HepG2 (cell line): ENCODE results near the gene CLEC16A. TPM values are rescaled to one million over a fixed set of nuclear protein-coding genes. Genes with fewer than 3 reads are reported as not detected.

Experiments used
- ATAC-seq: fragments of 200-7000 bp; cut with Tn5 transposase; 3 replicates; pipeline ENCODE4 v1.9.1; 2020; ENCODE audit warnings: mild to moderate bottlenecking, moderate library complexity
- BruUV-seq: library from RNA; stranded (reverse); fragments of 400-500 nt; replicated peaks from 2 replicates; lab custom pipeline; 2021; lab: Mats Ljungman, UMichigan
- CTCF ChIA-PET: fragments of 300-600 bp; formaldehyde crosslinking; extraction: SDS; loops from one replicate; lab custom pipeline; 2021; ENCODE audit warnings: low total read pairs, inconsistent platforms, low intra/inter-chr PET ratio; lab: Yijun Ruan, JAX
- POLR2A ChIA-PET: fragments of 350-600 bp; sonication (Branson Sonifier 250); formaldehyde crosslinking; loops from one replicate; lab custom pipeline; 2020; ENCODE audit warnings: antibody characterized with exemption, inconsistent platforms; lab: Yijun Ruan, JAX
- DNase-seq: peaks from one replicate; pipeline ENCODE4 v3.0.0-alpha.2; 2015; ENCODE audit warnings: low spot score
- FAIRE-seq: peaks from 3 replicates; lab custom pipeline; 2011; peaks lifted over from hg19 to GRCh38; lab: Jason Lieb, UNC
- H2AFZ ChIP-seq: one replicate; pipeline ENCODE4 v1.6.1; 2011; ENCODE audit warnings: low read length, inconsistent platforms
- H3K27ac ChIP-seq: fragments of 300-600 bp; 3 replicates; pipeline ENCODE4 v1.8.0; 2011; ENCODE audit warnings: mixed run types, mild to moderate bottlenecking, mixed read lengths, low read length, inconsistent platforms; ENCODE audit not compliant: insufficient read depth; ENCODE audit errors: extremely low read length
- H3K27me3 ChIP-seq, 2 experiments: fragments of 200-600 bp in 1 of 2; 2 replicates in 1 of 2; 3 replicates in 1 of 2; pipeline versions ENCODE4 v1.6.0 to v1.8.0; 2011; ENCODE audit warnings: low read length in 2 of 2, mild to moderate bottlenecking in 2 of 2, moderate library complexity in 2 of 2, inconsistent platforms in 1 of 2; ENCODE audit not compliant: insufficient read depth in 2 of 2, control insufficient read depth in 1 of 2
- H3K36me3 ChIP-seq, 2 experiments: fragments of 200-600 bp in 1 of 2; replicated peaks in 1 of 2; 2 replicates in 1 of 2; 3 replicates in 1 of 2; pipeline versions ENCODE4 v1.5.1 to v1.8.0; 2011; ENCODE audit warnings: low read length in 2 of 2, inconsistent platforms in 1 of 2; ENCODE audit not compliant: insufficient read depth in 2 of 2, control insufficient read depth in 1 of 2
- H3K4me1 ChIP-seq: 2 replicates; pipeline ENCODE4 v1.5.1; 2012; ENCODE audit warnings: low read length, inconsistent platforms; ENCODE audit not compliant: insufficient read depth
- H3K4me2 ChIP-seq: 2 replicates; pipeline ENCODE4 v1.6.0; 2011; ENCODE audit warnings: low read depth, low read length, inconsistent platforms
- H3K4me3 ChIP-seq, 3 experiments: fragments of 200-600 bp in 1 of 3; sonication (generic), shearing (Covaris generic) in 1 of 3; replicated peaks in 1 of 3; 2 replicates each; pipeline ENCODE4 v1.5.1; 2011 to 2016; ENCODE audit warnings: low read length in 3 of 3, inconsistent platforms in 2 of 3, low read depth in 2 of 3, mild to moderate bottlenecking in 2 of 3, control low read depth in 1 of 3, mixed read lengths in 1 of 3; ENCODE audit not compliant: insufficient read depth in 1 of 3
- H3K79me2 ChIP-seq: one replicate; pipeline ENCODE4 v1.6.1; 2011; ENCODE audit warnings: low read length, inconsistent platforms; ENCODE audit not compliant: insufficient read depth
- H3K9ac ChIP-seq: 2 replicates; pipeline ENCODE4 v1.6.0; 2011; ENCODE audit warnings: mild to moderate bottlenecking, low read depth, low read length, inconsistent platforms; ENCODE audit not compliant: insufficient read depth
- H3K9me3 ChIP-seq: 2 replicates; pipeline ENCODE4 v1.5.1; 2012; ENCODE audit warnings: mild to moderate bottlenecking, low read length
- H4K20me1 ChIP-seq: 2 replicates; pipeline ENCODE4 v1.6.0; 2011; ENCODE audit warnings: inconsistent platforms, mild to moderate bottlenecking, low read length, moderate library complexity; ENCODE audit not compliant: insufficient read depth
- CCDC6 ChIP-seq: sonication (generic); formaldehyde crosslinking; IDR thresholded peaks from 2 replicates; pipeline ENCODE4 v1.8.1; 2022; ENCODE audit warnings: mild to moderate bottlenecking, missing genetic modification reagents, moderate library complexity
- IKZF5 ChIP-seq: IDR thresholded peaks from 2 replicates; pipeline ENCODE4 v1.6.1; 2018; ENCODE audit warnings: missing genetic modification reagents, mild to moderate bottlenecking, missing compliant biosample characterization
- ZNF124 ChIP-seq: sonication (generic); formaldehyde crosslinking; IDR thresholded peaks from 2 replicates; pipeline ENCODE4 v1.4.0; 2020; ENCODE audit warnings: missing genetic modification reagents
- ZNF138 ChIP-seq: sonication (generic); formaldehyde crosslinking; IDR thresholded peaks from 2 replicates; pipeline ENCODE4 v1.5.0; 2020; ENCODE audit warnings: mild to moderate bottlenecking, low read depth, missing genetic modification reagents
- ZNF713 ChIP-seq: sonication (generic); formaldehyde crosslinking; IDR thresholded peaks from 2 replicates; pipeline ENCODE4 v1.4.0; 2020; ENCODE audit warnings: mild to moderate bottlenecking, missing genetic modification reagents
- ZNF770 ChIP-seq: sonication (generic); formaldehyde crosslinking; IDR thresholded peaks from 2 replicates; pipeline ENCODE4 v1.5.0; 2020; ENCODE audit warnings: mild to moderate bottlenecking, missing genetic modification reagents
- WGBS: methylation state at CpG from one replicate; pipeline ENCODE4 v1.1.6; 2017; ENCODE audit warnings: low lambda C conversion rate; 5-methylcytosine and 5-hydroxymethylcytosine counted together
- in situ Hi-C: cut with HindIII; loops from 2 replicates; pipeline ENCODE4 v1.10.0; 2017; ENCODE audit warnings: low pct_unique_long_range_greater_than_20kb; ENCODE audit not compliant: extremely low pct_ligation_motif_present
- intact Hi-C: fragments of 100-400 bp; cut with micrococcal nuclease; formaldehyde crosslinking; loops from one replicate; pipeline ENCODE4 v1.10.0; 2022; ENCODE audit not compliant: unreplicated experiment
- polyA plus RNA-seq, 8 experiments: library from polyadenylated mRNA; depleted of rRNA in 3 of 8; stranded (reverse) in 7 of 8; unstranded in 1 of 8; fragments of >200 nt; fragmentation: Illumina TruSeq in 4 of 8; extraction: Trizol in 4 of 8; gene quantifications; 2 replicates each; pipeline versions ENCODE4 v1.2.1 to v1.2.3, GENCODE V29; 2011 to 2016; ENCODE audit warnings: low read depth in 4 of 8, missing spikeins in 1 of 8, mixed read lengths in 1 of 8; ENCODE audit not compliant: insufficient read depth in 1 of 8
- total RNA-seq, 5 experiments: library from RNA; depleted of rRNA; stranded (reverse); fragments of >200 nt; fragmentation: Illumina TruSeq; extraction: Trizol; gene quantifications; 2 replicates each; pipeline ENCODE4 v1.2.3, GENCODE V29; 2016; ENCODE audit warnings: low read depth in 1 of 5

The CLEC16A gene
- total and polyA plus RNA-seq, 2 of the 13 experiments (the other 11 are each of a cell fraction or from before 2014, with no cell fraction given): 8.5 to 10.3 TPM

GRCh38 chr16:11034481-11034931 lies 90.1 kb downstream of the CLEC16A start:
- FAIRE-seq (no peak), ATAC-seq (no peak), DNase-seq (no peak)
- no peak overlapping the region for H3K9ac ChIP-seq
- intact Hi-C loops: no loop called here
- H3K27ac ChIP-seq: no peak overlapping the region
- no peaks in the 10 kb centered on the region for H4K20me1 ChIP-seq
- no peak overlapping the region for H2AFZ ChIP-seq
- H3K27me3 ChIP-seq: no peaks in the 10 kb centered on the region
- no peaks in the 10 kb centered on the region for H3K9me3 ChIP-seq
- ChIA-PET CTCF (no interaction called here), POLR2A (no interaction called here)
- in situ Hi-C loops: no loop called here
- no peak overlapping the region for H3K4me3 ChIP-seq
- no peaks in the 10 kb centered on the region for H3K4me1 ChIP-seq
- no peaks in the 10 kb centered on the region for H3K79me2 ChIP-seq
- peaks cover 2 to 16% of the 10 kb centered on the region in 2 experiments; a peak in 3 of 5 replicates for H3K36me3 ChIP-seq
- 89% methylated on average over 8 of the region's 8 CpGs for WGBS
- no peak for TF ChIP-seq ZNF138 (CRISPR knock-in tag)
- TF ChIP-seq ZNF713 (CRISPR knock-in tag): no peak
- TF ChIP-seq ZNF770 (CRISPR knock-in tag): no peak
- TF ChIP-seq IKZF5 (CRISPR knock-in tag): no peak
- TF ChIP-seq CCDC6: no peak
- no peak for TF ChIP-seq ZNF124 (CRISPR knock-in tag)
- BruUV-seq: no TSS peak
- no peak overlapping the region for H3K4me2 ChIP-seq
